PFSK-1 (cell line): ENCODE data around the gene CDK5RAP1.

Experiments used
- FOXP2 ChIP-seq: optimal IDR thresholded peaks from 2 replicates; pipeline ENCODE3; 2011; ENCODE audit warnings: borderline replicate concordance, control low read depth, inconsistent platforms; ENCODE audit not compliant: insufficient read depth; ENCODE audit errors: extremely low read length, extremely low read depth
- POLR2AphosphoS5 ChIP-seq: IDR thresholded peaks from 2 replicates; pipeline ENCODE4 v1.6.1; 2012; ENCODE audit warnings: low read depth, mild to moderate bottlenecking, control low read depth, low read length, moderate library complexity
- REST ChIP-seq, 2 experiments: IDR thresholded peaks; 2 replicates each; pipeline versions ENCODE4 v1.6.1 to v1.8.0; 2011 to 2012; ENCODE audit warnings: low read depth in 2 of 2, low read length in 2 of 2, control low read depth in 1 of 2, inconsistent platforms in 1 of 2, mild to moderate bottlenecking in 1 of 2, moderate library complexity in 1 of 2; ENCODE audit not compliant: insufficient read depth in 1 of 2
- SIN3A ChIP-seq: IDR thresholded peaks from 2 replicates; pipeline ENCODE4 v1.6.1; 2012; ENCODE audit warnings: mild to moderate bottlenecking, low read length, moderate library complexity, borderline replicate concordance; ENCODE audit not compliant: insufficient read depth
- TAF1 ChIP-seq: IDR thresholded peaks from 2 replicates; pipeline ENCODE4 v1.6.1; 2012; ENCODE audit warnings: low read length, control low read depth, borderline replicate concordance; ENCODE audit not compliant: insufficient read depth

- no peak for TF ChIP-seq TAF1
- TF ChIP-seq SIN3A = no peak
- no peak for TF ChIP-seq POLR2AphosphoS5
- no peak for TF ChIP-seq REST (IDR thresholded peaks at IDR 0.05; ENCODE audit: insufficient read depth in 1 of 2, low read depth in 2 of 2, low read length in 2 of 2)
- no peak for TF ChIP-seq FOXP2
These were observed 13.1 kb downstream of the CDK5RAP1 start for GRCh38 chr20:33388268-33388667.
